Activated T-cell treated with anti-CD3 and anti-CD28 coated beads, Interleukin-2, amount 50 U/mL, for 24 hours (primary cell): ENCODE data around the gene PPP2R5C.

Experiments used
- DNase-seq: peaks from one replicate; pipeline ENCODE4 v3.0.0-alpha.2; 2020
- H3K27ac Mint-ChIP-seq: 2 replicates; pipeline ENCODE4 v1.8.0; 2020; ENCODE audit warnings: mild to moderate bottlenecking, mixed read lengths
- H3K27me3 Mint-ChIP-seq: 2 replicates; pipeline ENCODE4 v1.8.0; 2020; ENCODE audit warnings: mixed read lengths
- H3K36me3 Mint-ChIP-seq: 2 replicates; pipeline ENCODE4 v1.8.0; 2020; ENCODE audit warnings: low read depth, mixed read lengths
- H3K4me1 Mint-ChIP-seq: 2 replicates; pipeline ENCODE4 v1.8.0; 2020; ENCODE audit warnings: low read depth, mixed read lengths
- H3K4me3 Mint-ChIP-seq: 2 replicates; pipeline ENCODE4 v1.8.0; 2020; ENCODE audit warnings: mild to moderate bottlenecking, moderate library complexity, mixed read lengths
- H3K9me3 Mint-ChIP-seq: 2 replicates; pipeline ENCODE4 v1.8.0; 2020; ENCODE audit warnings: mixed read lengths

PPP2R5C gene

DNA sequence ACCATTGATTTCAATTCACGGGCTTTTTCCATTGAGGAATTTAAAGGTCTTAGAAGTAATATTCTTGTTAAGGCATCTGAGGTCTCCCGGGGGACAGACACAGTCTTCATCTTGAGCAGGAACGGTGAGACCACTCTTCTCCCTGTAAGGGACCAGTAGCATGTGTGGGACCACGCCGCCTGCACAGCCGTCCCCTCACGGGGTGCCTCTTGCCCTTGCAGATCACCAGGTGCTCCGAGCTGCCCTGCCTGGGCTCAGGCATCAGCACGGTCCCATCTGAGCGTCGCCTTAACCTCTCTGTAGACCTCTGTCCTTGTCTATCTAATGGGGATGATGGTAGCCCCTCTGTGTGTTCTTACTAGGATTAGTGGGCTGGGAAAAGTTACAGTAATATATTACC, 74.1 kb downstream of the PPP2R5C start:
- no peak overlapping the region for H3K4me3 Mint-ChIP-seq

GRCh38 chr14:101836135-101836534, 74.6 kb downstream of the PPP2R5C start:
- H3K36me3 Mint-ChIP-seq = peaks cover 81% of the 10 kb centered on the region
- peaks cover 94% of the 10 kb centered on the region for H3K4me1 Mint-ChIP-seq

More for the DNA sequence above, 74.1 kb downstream of the PPP2R5C start:
- peaks cover 93% of the 10 kb centered on the region for H3K4me1 Mint-ChIP-seq
- no peaks in the 10 kb centered on the region for H3K27me3 Mint-ChIP-seq
- peak overlapping the region; percentile 86 for H3K27ac Mint-ChIP-seq
- H3K36me3 Mint-ChIP-seq = peaks cover 83% of the 10 kb centered on the region
- DNase-seq = no peak
- no peaks in the 10 kb centered on the region for H3K9me3 Mint-ChIP-seq

GRCh38 chr14:101838476-101838875, 77.0 kb downstream of the PPP2R5C start:
- no peak for DNase-seq
- H3K9me3 Mint-ChIP-seq = no peaks in the 10 kb centered on the region
- H3K4me3 Mint-ChIP-seq = peak overlapping the region; percentile 18
- peaks cover 63% of the 10 kb centered on the region for H3K36me3 Mint-ChIP-seq
- H3K27ac Mint-ChIP-seq = peak overlapping the region; percentile 96
- H3K4me1 Mint-ChIP-seq = peaks cover 94% of the 10 kb centered on the region
- no peaks in the 10 kb centered on the region for H3K27me3 Mint-ChIP-seq

More at GRCh38 chr14:101836135-101836534, 74.6 kb downstream of the PPP2R5C start:
- Mint-ChIP-seq H3K4me3 (no peak overlapping the region), H3K27me3 (no peaks in the 10 kb centered on the region), H3K27ac (peak overlapping the region; percentile 84), H3K9me3 (no peaks in the 10 kb centered on the region)
- DNase-seq = no peak

DNA sequence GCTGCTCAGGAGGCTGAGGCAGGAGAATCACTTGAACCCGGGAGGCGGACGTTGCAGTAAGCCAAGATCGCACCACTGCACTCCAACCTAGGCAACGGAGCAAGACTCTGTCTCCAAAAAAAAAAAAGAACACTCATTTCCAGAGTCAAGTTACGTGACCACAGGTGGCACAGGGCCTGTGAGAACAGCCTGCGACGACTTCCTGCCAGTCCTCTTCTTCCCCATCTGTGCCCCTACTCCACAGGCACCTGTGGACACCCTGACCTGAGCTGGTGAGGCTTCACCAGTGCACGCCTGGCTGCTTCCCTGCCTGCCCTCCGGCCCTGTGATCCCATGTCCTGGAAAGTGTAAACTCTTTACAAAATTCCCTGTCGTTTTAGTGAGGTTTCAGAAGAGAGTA, 77.7 kb downstream of the PPP2R5C start:
- peak overlapping the region; percentile 38 for H3K4me3 Mint-ChIP-seq
- H3K9me3 Mint-ChIP-seq = no peaks in the 10 kb centered on the region
- DNase-seq = no peak
- peaks cover 66% of the 10 kb centered on the region for H3K36me3 Mint-ChIP-seq
- peak overlapping the region; percentile 96 for H3K27ac Mint-ChIP-seq
- H3K27me3 Mint-ChIP-seq = no peaks in the 10 kb centered on the region
- peaks cover 94% of the 10 kb centered on the region for H3K4me1 Mint-ChIP-seq

GRCh38 chr14:101839661-101840060, 78.2 kb downstream of the PPP2R5C start:
- Mint-ChIP-seq H3K36me3 (peaks cover 66% of the 10 kb centered on the region), H3K4me3 (peak overlapping the region; percentile 38), H3K4me1 (peaks cover 94% of the 10 kb centered on the region), H3K27ac (peak overlapping the region; percentile 96), H3K27me3 (no peaks in the 10 kb centered on the region), H3K9me3 (no peaks in the 10 kb centered on the region)
- no peak for DNase-seq

- Mint-ChIP-seq H3K4me3 (no peak overlapping the region), H3K27ac (peak overlapping the region; percentile 96), H3K4me1 (peaks cover 94% of the 10 kb centered on the region), H3K27me3 (no peaks in the 10 kb centered on the region), H3K9me3 (no peaks in the 10 kb centered on the region), H3K36me3 (peaks cover 63% of the 10 kb centered on the region)
- no peak for DNase-seq
Observed at GRCh38 chr14:101840649-101841369, 79.3 kb downstream of the PPP2R5C start.

DNA sequence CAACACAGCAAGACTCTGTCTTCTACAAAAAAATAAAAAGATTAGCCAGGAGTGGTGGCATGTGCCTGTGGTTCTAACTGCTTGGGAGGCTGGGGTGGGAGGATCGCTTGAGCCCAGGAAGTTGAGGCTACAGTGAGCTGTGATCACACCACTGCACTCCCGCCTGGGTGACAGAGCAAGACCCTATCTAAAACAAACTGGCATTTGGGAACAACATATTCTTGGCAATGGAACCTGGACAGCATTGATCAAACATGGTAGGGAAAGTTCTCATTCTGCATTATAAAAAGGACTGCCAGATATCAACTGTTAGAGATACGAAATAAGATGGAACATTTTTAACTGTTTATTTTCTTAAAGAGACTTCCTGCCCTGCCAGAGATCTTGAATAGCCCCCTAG, 81.5 kb downstream of the PPP2R5C start:
- DNase-seq = no peak
- H3K4me3 Mint-ChIP-seq = no peak overlapping the region
- H3K36me3 Mint-ChIP-seq = peaks cover 68% of the 10 kb centered on the region
- peaks cover 96% of the 10 kb centered on the region for H3K4me1 Mint-ChIP-seq
- peak overlapping the region; percentile 92 for H3K27ac Mint-ChIP-seq
- no peaks in the 10 kb centered on the region for H3K27me3 Mint-ChIP-seq
- H3K9me3 Mint-ChIP-seq = no peaks in the 10 kb centered on the region

GRCh38 chr14:101843665-101844064, 82.2 kb downstream of the PPP2R5C start:
- peaks cover 66% of the 10 kb centered on the region for H3K36me3 Mint-ChIP-seq
- peaks cover 93% of the 10 kb centered on the region for H3K4me1 Mint-ChIP-seq
- H3K9me3 Mint-ChIP-seq = no peaks in the 10 kb centered on the region
- H3K27ac Mint-ChIP-seq = peak overlapping the region; percentile 92
- peak overlapping the region; percentile 39 for H3K4me3 Mint-ChIP-seq
- no peaks in the 10 kb centered on the region for H3K27me3 Mint-ChIP-seq
- peak; percentile 58 for DNase-seq

DNA sequence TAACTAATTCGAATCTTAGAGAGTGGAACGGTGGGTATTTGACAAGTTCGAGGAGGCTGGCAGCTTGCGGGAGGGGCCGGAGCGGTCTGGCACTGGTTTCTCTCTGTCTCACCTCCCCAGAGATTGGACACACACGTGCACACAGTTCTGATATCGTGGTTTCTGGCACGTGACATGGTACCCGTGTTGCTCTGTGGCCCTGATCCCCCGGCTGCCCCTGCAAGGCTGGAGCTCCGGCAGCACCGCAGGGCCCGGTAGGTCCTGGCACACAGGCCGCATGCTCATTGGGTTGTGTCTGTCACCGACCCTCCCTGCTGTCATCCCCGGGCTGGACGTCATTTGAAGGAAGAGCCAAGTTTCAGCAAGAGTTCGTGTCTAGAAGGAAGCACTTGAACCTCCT, 82.7 kb downstream of the PPP2R5C start:
- H3K4me1 Mint-ChIP-seq = peaks cover 94% of the 10 kb centered on the region
- no peak for DNase-seq
- H3K9me3 Mint-ChIP-seq = no peaks in the 10 kb centered on the region
- no peaks in the 10 kb centered on the region for H3K27me3 Mint-ChIP-seq
- H3K36me3 Mint-ChIP-seq = peaks cover 68% of the 10 kb centered on the region
- peak overlapping the region; percentile 92 for H3K27ac Mint-ChIP-seq
- H3K4me3 Mint-ChIP-seq = no peak overlapping the region

- Mint-ChIP-seq H3K36me3 (peaks cover 64% of the 10 kb centered on the region), H3K27ac (peak overlapping the region; percentile 92), H3K4me3 (no peak overlapping the region)
Observed at GRCh38 chr14:101844751-101845150, 83.2 kb downstream of the PPP2R5C start.

DNA sequence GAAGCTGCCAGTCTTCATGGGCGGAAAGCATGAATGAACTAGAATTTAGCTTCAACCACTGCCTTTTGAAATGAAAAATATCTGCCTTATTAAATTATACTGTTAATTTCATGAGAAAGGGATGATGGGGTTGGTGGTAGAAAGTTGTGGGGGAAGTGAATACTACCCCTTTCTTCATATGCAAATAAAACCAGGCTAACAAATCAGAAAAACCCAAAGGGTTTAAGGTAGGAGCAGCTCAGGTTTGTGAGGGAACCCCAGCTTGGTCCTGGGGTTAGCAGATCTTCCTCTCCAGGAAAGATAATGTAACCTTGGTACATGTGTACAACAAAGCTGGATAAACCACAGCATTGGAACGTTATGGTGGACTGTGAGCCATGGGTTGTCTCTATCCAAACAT, 84.0 kb downstream of the PPP2R5C start:
- Mint-ChIP-seq H3K36me3 (peaks cover 64% of the 10 kb centered on the region), H3K4me3 (no peak overlapping the region), H3K27me3 (no peaks in the 10 kb centered on the region), H3K27ac (peak overlapping the region; percentile 93), H3K4me1 (peaks cover 94% of the 10 kb centered on the region), H3K9me3 (no peaks in the 10 kb centered on the region)
- no peak for DNase-seq

More at GRCh38 chr14:101844751-101845150, 83.2 kb downstream of the PPP2R5C start:
- DNase-seq = no peak
- no peaks in the 10 kb centered on the region for H3K9me3 Mint-ChIP-seq
- no peaks in the 10 kb centered on the region for H3K27me3 Mint-ChIP-seq
- H3K4me1 Mint-ChIP-seq = peaks cover 94% of the 10 kb centered on the region

- Mint-ChIP-seq H3K27ac (peak overlapping the region; percentile 93), H3K27me3 (no peaks in the 10 kb centered on the region), H3K4me1 (peaks cover 94% of the 10 kb centered on the region), H3K4me3 (peak overlapping the region; percentile 7), H3K36me3 (peaks cover 61% of the 10 kb centered on the region), H3K9me3 (no peaks in the 10 kb centered on the region)
- DNase-seq = peak; percentile 48
Observed at GRCh38 chr14:101845896-101846295, 84.4 kb downstream of the PPP2R5C start.

DNA sequence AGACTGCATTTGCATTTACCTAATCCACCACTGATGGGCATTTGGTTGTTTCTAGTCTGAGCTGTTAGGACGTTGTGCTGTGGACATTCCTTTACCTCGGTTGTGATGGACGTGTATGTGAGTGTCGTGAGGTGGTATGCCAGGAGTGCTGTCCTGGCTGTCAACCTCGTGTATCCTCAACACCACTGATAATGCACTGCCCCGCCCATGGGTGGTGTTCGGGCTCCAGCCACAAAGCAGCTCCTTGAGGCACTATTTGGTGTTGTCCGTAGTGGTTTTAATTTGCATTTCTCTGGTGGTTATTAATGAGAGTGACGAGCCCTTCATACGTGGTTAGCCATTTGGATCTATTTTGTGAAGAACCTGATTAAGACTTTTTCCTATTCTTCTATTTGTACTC, 87.6 kb downstream of the PPP2R5C start:
- Mint-ChIP-seq H3K27me3 (no peaks in the 10 kb centered on the region), H3K36me3 (peaks cover 61% of the 10 kb centered on the region), H3K4me3 (no peak overlapping the region), H3K9me3 (no peaks in the 10 kb centered on the region), H3K4me1 (peaks cover 90% of the 10 kb centered on the region), H3K27ac (peak overlapping the region; percentile 75)
- no peak for DNase-seq

DNA sequence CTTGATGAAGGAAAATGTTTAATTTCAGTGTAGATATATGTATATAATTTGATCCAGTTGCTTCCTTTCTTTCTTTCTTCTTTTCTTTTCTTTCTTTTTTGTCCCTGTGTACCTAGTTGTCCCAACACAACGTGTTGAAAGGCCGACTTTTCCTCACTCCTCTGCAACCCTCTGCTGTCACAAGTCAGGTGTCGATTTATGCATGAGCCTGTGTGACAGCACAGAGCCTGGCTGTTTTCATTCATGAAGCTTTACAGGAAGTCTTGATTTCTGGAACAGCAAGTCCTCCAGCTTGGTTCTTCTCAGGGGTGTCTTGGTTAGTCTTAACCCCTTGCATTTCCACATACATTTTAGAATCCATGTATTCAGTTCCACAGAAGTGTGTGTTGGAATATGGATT, 88.1 kb downstream of the PPP2R5C start:
- peaks cover 60% of the 10 kb centered on the region for H3K36me3 Mint-ChIP-seq
- peak overlapping the region; percentile 75 for H3K27ac Mint-ChIP-seq
- no peaks in the 10 kb centered on the region for H3K9me3 Mint-ChIP-seq
- no peak for DNase-seq
- no peak overlapping the region for H3K4me3 Mint-ChIP-seq
- H3K4me1 Mint-ChIP-seq = peaks cover 90% of the 10 kb centered on the region
- no peaks in the 10 kb centered on the region for H3K27me3 Mint-ChIP-seq

GRCh38 chr14:101851183-101851582, 89.7 kb downstream of the PPP2R5C start:
- Mint-ChIP-seq H3K4me3 (no peak overlapping the region), H3K4me1 (peaks cover 88% of the 10 kb centered on the region), H3K27me3 (no peaks in the 10 kb centered on the region), H3K36me3 (peaks cover 59% of the 10 kb centered on the region), H3K27ac (peak overlapping the region; percentile 71), H3K9me3 (no peaks in the 10 kb centered on the region)
- no peak for DNase-seq
